ENCODE results near the gene STAC3.
A peak's percentile ranks its signal among the peaks of the same experiment; 100 is the strongest.

GRCh38 chr12:57219205-57219992 lies 31.6 kb downstream of the STAC3 start:
- TF ChIP-seq CTCF (IDR thresholded peaks at IDR 0.05) (no peak), EZH2 (IDR thresholded peaks at IDR 0.05) (peak; percentile 54), EZH2phosphoT487 (IDR thresholded peaks at IDR 0.05) (no peak)

Data from neural progenitor cell (in vitro differentiated cells).